Measurements from ENCODE around the gene PARVB. TPM values are rescaled to one million over a fixed set of nuclear protein-coding genes. Genes with fewer than 3 reads are reported as not detected.

PARVB gene
- total and polyA plus RNA-seq, 2 of the 8 experiments (the other 6 are each of a cell fraction or from before 2014, with no cell fraction given), result 14.5 to 18.6 TPM

GRCh38 chr22:44161673-44162072 is 137.6 kb downstream of the PARVB start (continued):
- TF ChIP-seq CHD7 (IDR thresholded peaks at IDR 0.05; ENCODE audit: insufficient replicate concordance, low read length) (no peak), HDAC2 (IDR thresholded peaks at IDR 0.05; ENCODE audit: borderline replicate concordance in 1 of 2, low read depth in 2 of 2, low read length in 2 of 2) (no peak), BRCA1 (IDR thresholded peaks at IDR 0.05; ENCODE audit: low read depth, low read length) (no peak), NRF1 (IDR thresholded peaks at IDR 0.05; ENCODE audit: low read depth, low read length) (no peak)
